Measurements from ENCODE around the gene C13orf42. TPM values are rescaled to one million over a fixed set of nuclear protein-coding genes. Genes with fewer than 3 reads are reported as not detected.

C13orf42 gene
- total RNA-seq, 1 donor = not detected

- TF ChIP-seq CTCF (IDR thresholded peaks at IDR 0.05; ENCODE audit: insufficient read depth, low read depth, low read length) = no peak
- DNase-seq (ENCODE audit: low read depth) = no peak
- H3K4me3 ChIP-seq (ENCODE audit: low read depth, low read length) = no peak overlapping the region
These were observed 1.7 kb upstream of the C13orf42 start for GRCh38 chr13:51112771-51113170.

- DNase-seq (ENCODE audit: low read depth) = no peak
- no peak overlapping the region for H3K4me3 ChIP-seq (ENCODE audit: low read depth, low read length)
- TF ChIP-seq CTCF (IDR thresholded peaks at IDR 0.05; ENCODE audit: insufficient read depth, low read depth, low read length) = no peak
These were observed 923 bp upstream of the C13orf42 start for GRCh38 chr13:51111997-51112396.

- DNase-seq (ENCODE audit: low read depth) = no peak
- H3K4me3 ChIP-seq (ENCODE audit: low read depth, low read length) = no peak overlapping the region
- TF ChIP-seq CTCF (IDR thresholded peaks at IDR 0.05; ENCODE audit: insufficient read depth, low read depth, low read length) = no peak
These were observed 3.1 kb downstream of the C13orf42 start for GRCh38 chr13:51107996-51108395.

- TF ChIP-seq CTCF (IDR thresholded peaks at IDR 0.05; ENCODE audit: insufficient read depth, low read depth, low read length) = no peak
- no peak for DNase-seq (ENCODE audit: low read depth)
- no peak overlapping the region for H3K4me3 ChIP-seq (ENCODE audit: low read depth, low read length)
These were observed 6.0 kb downstream of the C13orf42 start for GRCh38 chr13:51105046-51105445.

- TF ChIP-seq CTCF (IDR thresholded peaks at IDR 0.05; ENCODE audit: insufficient read depth, low read depth, low read length) = no peak
- H3K4me3 ChIP-seq (ENCODE audit: low read depth, low read length) = no peak overlapping the region
- no peak for DNase-seq (ENCODE audit: low read depth)
These were observed 9.3 kb downstream of the C13orf42 start for GRCh38 chr13:51101636-51102235.

- no peak for TF ChIP-seq CTCF (IDR thresholded peaks at IDR 0.05; ENCODE audit: insufficient read depth, low read depth, low read length)
- DNase-seq (ENCODE audit: low read depth) = no peak
- no peak overlapping the region for H3K4me3 ChIP-seq (ENCODE audit: low read depth, low read length)
These were observed 13.6 kb downstream of the C13orf42 start for GRCh38 chr13:51097353-51098043.

Measured in fibroblast of villous mesenchyme (primary cell).